ENCODE data around the gene GNB1. TPM values are rescaled to one million over a fixed set of nuclear protein-coding genes. Genes with fewer than 3 reads are reported as not detected.

Gene GNB1
- total and polyA plus RNA-seq, 4 donors, result 114 to 338 (median 191) TPM

DNA sequence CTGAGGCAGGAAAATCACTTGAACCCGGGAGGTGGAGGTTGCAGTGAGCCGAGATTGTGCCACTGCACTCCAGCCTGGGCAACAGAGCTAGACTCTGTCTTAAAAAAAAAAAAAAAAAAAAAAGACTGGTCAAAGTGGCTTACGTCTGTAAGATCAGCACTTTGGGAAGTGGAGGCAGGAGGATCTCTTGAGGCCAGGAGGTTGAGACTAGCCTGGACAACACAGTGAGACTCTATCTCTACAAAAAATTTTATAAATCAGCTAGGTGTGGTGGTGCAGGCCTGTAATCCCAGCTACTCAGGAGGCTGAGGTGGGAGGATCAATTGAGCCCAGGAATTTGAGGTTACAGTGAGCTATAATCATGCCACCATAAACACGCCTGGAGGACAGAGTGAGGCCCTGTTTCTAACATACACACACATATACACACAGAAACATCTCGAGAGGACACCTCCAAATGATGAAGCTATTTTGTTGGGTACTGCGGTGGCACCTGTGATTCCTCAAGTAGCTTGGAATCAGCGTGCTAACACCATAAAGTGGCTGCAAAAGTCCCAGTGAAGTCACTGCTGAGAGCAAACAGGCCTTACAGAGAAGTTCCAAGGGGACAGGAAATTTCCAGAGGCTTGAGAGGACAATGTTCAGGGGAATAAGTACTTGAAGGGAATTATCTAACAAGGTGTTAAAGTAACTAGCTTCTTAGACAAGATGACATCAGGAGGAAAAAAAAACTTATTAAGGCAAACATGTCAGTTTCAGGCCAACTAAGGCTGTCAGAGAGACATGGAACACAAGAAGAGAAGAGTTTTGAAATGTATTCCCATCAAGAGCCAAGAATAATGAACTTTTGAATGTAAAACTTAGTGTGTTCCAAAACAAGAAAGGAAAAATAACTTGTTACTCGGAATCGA is 114.0 kb downstream of the GNB1 start:
- ATAC-seq (ENCODE audit: insufficient read depth, low FRiP score) (no peak), DNase-seq (peak in 2 of 3 donors; percentile 62 to 78)
- Histone ChIP-seq H3K4me3 (no peak overlapping the region), H3K27me3 (ENCODE audit: control insufficient read depth in 3 of 3, insufficient read depth in 3 of 3, low read length in 2 of 3) (no peaks in the 10 kb centered on the region), H3K9me3 (ENCODE audit: control insufficient read depth in 4 of 4, insufficient read depth in 3 of 4, low read length in 3 of 4) (no peaks in the 10 kb centered on the region), H3K9ac (ENCODE audit: insufficient read depth in 1 of 2, low read length in 2 of 2) (peak overlapping the region in 1 of 2 donors; percentile 42), H3K27ac (ENCODE audit: low read depth in 1 of 2, low read length in 1 of 2) (peak overlapping the region; percentile 62 to 73), H3K4me1 (ENCODE audit: control insufficient read depth in 5 of 5, insufficient read depth in 5 of 5, low read length in 5 of 5) (peaks cover 11 to 36% (median 15%) of the 10 kb centered on the region in 5 donors), H3K36me3 (ENCODE audit: control insufficient read depth in 4 of 4, insufficient read depth in 4 of 4, low read length in 4 of 4) (peaks cover 0 to 5% (median 2%) of the 10 kb centered on the region in 4 donors)
- no peak for TF ChIP-seq CTCF (IDR thresholded peaks at IDR 0.05; ENCODE audit: control extremely low read depth, extremely low read depth)
- 64 to 69% methylated on average over 9 of the region's 9 CpGs for WGBS, 2 donors

DNA sequence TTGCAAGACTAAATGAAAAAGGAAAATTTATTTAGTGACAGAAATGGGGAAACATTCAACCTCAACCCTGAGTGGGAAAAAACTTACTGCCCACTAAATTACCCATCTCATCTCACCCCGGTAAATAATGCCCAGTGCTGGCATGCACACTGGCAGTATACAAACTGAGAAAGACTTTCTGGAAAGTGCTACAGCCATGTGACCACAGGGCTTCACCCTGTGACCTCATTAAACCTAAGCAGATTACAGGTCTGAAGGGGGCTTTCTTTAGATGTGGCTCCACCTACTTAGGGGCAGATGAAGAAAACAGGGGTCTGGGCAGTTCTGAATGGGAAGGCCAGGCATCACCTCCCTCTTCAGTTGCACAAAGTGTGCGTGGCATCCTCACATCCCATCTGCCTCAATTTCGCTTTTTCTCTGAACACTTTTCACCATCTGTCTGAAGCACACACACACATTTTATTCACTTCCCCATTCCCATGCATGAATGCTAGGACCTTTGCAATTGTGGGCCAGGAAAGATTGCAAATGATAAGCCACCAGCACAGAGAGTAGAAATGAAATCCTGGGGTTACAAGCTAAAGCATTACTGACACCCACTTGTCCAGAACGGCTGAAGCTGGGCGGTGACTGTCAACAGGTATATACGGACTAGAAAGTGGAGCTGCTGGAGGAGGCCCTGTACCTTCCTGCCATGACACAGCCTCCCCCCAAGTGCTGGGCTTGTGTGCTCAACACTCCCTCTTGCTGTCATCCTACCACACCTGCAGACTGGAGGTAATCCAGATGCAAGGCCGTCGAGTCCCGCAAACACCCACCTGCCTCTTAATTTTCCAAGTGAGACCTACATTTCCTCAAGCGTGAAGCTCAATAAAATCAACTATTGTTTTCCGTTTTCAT is 115.3 kb downstream of the GNB1 start:
- peaks cover 0 to 2% (median 0%) of the 10 kb centered on the region in 4 donors for H3K9me3 ChIP-seq (ENCODE audit: control insufficient read depth in 4 of 4, insufficient read depth in 3 of 4, low read length in 3 of 4)
- H3K9ac ChIP-seq (ENCODE audit: insufficient read depth in 1 of 2, low read length in 2 of 2), result no peak overlapping the region
- 50 to 63% methylated on average over 11 of the region's 11 CpGs for WGBS, 2 donors
- H3K4me3 ChIP-seq, result no peak overlapping the region
- DNase-seq (no peak), ATAC-seq (ENCODE audit: insufficient read depth, low FRiP score) (no peak)
- no peak for TF ChIP-seq CTCF (IDR thresholded peaks at IDR 0.05; ENCODE audit: control extremely low read depth, extremely low read depth)
- H3K27ac ChIP-seq (ENCODE audit: low read depth in 1 of 2, low read length in 1 of 2), result peak overlapping the region in 1 of 2 donors; percentile 74
- peaks cover 5 to 24% (median 15%) of the 10 kb centered on the region in 5 donors for H3K4me1 ChIP-seq (ENCODE audit: control insufficient read depth in 5 of 5, insufficient read depth in 5 of 5, low read length in 5 of 5)
- H3K36me3 ChIP-seq (ENCODE audit: control insufficient read depth in 4 of 4, insufficient read depth in 4 of 4, low read length in 4 of 4), result peaks cover 2 to 10% (median 9%) of the 10 kb centered on the region in 4 donors
- H3K27me3 ChIP-seq (ENCODE audit: control insufficient read depth in 3 of 3, insufficient read depth in 3 of 3, low read length in 2 of 3), result no peaks in the 10 kb centered on the region

DNA sequence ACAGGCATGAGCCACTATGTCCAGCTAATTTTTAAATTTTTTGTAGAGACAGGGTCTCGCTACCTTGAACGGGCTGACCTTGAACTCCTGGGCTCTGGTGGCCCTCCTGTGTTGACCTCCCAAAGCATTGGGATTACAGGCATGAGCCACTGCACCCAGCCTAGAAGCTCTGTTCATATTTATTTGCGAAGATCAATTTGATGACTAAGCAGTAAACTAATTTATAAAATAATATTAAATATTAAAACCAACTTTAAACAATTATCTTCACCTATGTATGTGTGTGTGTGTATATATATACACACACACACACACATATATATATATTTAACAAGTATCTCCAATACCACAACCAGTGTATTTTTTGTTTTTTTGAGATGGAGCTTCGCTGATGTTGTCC is 117.0 kb downstream of the GNB1 start:
- H3K27ac ChIP-seq (ENCODE audit: low read depth in 1 of 2, low read length in 1 of 2), result no peak overlapping the region
- DNase-seq (no peak), ATAC-seq (ENCODE audit: insufficient read depth, low FRiP score) (no peak)
- 98 to 99% methylated on average over 4 of the region's 4 CpGs for WGBS, 2 donors
- H3K36me3 ChIP-seq (ENCODE audit: control insufficient read depth in 4 of 4, insufficient read depth in 4 of 4, low read length in 4 of 4), result peaks cover 2 to 10% (median 9%) of the 10 kb centered on the region in 4 donors
- H3K4me1 ChIP-seq (ENCODE audit: control insufficient read depth in 5 of 5, insufficient read depth in 5 of 5, low read length in 5 of 5), result peaks cover 5 to 15% (median 11%) of the 10 kb centered on the region in 5 donors
- H3K9me3 ChIP-seq (ENCODE audit: control insufficient read depth in 4 of 4, insufficient read depth in 3 of 4, low read length in 3 of 4), result peaks cover 0 to 2% (median 0%) of the 10 kb centered on the region in 4 donors
- TF ChIP-seq CTCF (IDR thresholded peaks at IDR 0.05; ENCODE audit: control extremely low read depth, extremely low read depth), result no peak
- H3K9ac ChIP-seq (ENCODE audit: insufficient read depth in 1 of 2, low read length in 2 of 2), result no peak overlapping the region
- no peaks in the 10 kb centered on the region for H3K27me3 ChIP-seq (ENCODE audit: control insufficient read depth in 3 of 3, insufficient read depth in 3 of 3, low read length in 2 of 3)
- no peak overlapping the region for H3K4me3 ChIP-seq

Data from lung (tissue), 12 donors.